Transverse colon (tissue), 4 donors: ENCODE data around the gene PKP4.

Experiments used
- CTCF ChIP-seq, 5 experiments: fragments of 200-600 bp in 3 of 5; fragments of 450-650 bp in 2 of 5; sonication (generic) in 3 of 5; IDR thresholded peaks; 1 replicate in 2 of 5; 2 replicates in 3 of 5; pipeline ENCODE4 v1.5.1; 2016 to 2017; ENCODE audit warnings: antibody characterized with exemption in 5 of 5, inconsistent platforms in 3 of 5, mild to moderate bottlenecking in 2 of 5, moderate library complexity in 1 of 5
- POLR2A ChIP-seq: fragments of 450-650 bp; IDR thresholded peaks from one replicate; pipeline ENCODE4 v1.6.1; 2016; ENCODE audit warnings: antibody characterized with exemption, mild to moderate bottlenecking, moderate library complexity
- POLR2AphosphoS5 ChIP-seq, 3 donors: sonication (generic); formaldehyde crosslinking; IDR thresholded peaks; one replicate each; pipeline ENCODE4 v1.6.1; 2016; ENCODE audit warnings: antibody characterized with exemption in 3 of 3

GRCh38 chr2:158411748-158412147 lies 45.0 kb upstream of the PKP4 start:
- TF ChIP-seq CTCF (IDR thresholded peaks at IDR 0.05): no peak
- no peak for TF ChIP-seq POLR2A
- no peak for TF ChIP-seq POLR2AphosphoS5 (IDR thresholded peaks at IDR 0.05)
